ENCODE results near the gene CA4.
A peak's percentile ranks its signal among the peaks of the same experiment; 100 is the strongest.

CA4 gene

GRCh38 chr17:60154616-60155426, 5.0 kb downstream of the CA4 start:
- peak in 15 of 56 donors; percentile 8 to 53 (median 16) for DNase-seq

GRCh38 chr17:60155427-60155814, 5.6 kb downstream of the CA4 start:
- no peak for DNase-seq

- DNase-seq: no peak
Measured at GRCh38 chr17:60155815-60156214, 6.0 kb downstream of the CA4 start.

GRCh38 chr17:60156746-60157145, 7.0 kb downstream of the CA4 start:
- DNase-seq: no peak

GRCh38 chr17:60157487-60158040, 7.8 kb downstream of the CA4 start:
- DNase-seq: no peak

GRCh38 chr17:60158751-60159478, 9.1 kb downstream of the CA4 start:
- DNase-seq: no peak

- DNase-seq: no peak
Measured at GRCh38 chr17:60159479-60159866, 9.7 kb downstream of the CA4 start.

GRCh38 chr17:60160829-60161501, 11.2 kb downstream of the CA4 start:
- DNase-seq: no peak

- DNase-seq: peak in 4 of 56 donors; percentile 5 to 36 (median 17)
Measured at GRCh38 chr17:60161598-60162330, 12.0 kb downstream of the CA4 start.

GRCh38 chr17:60163108-60163784, 13.5 kb downstream of the CA4 start:
- no peak for DNase-seq

- DNase-seq: no peak
Measured at GRCh38 chr17:60164164-60164563, 14.4 kb downstream of the CA4 start.

GRCh38 chr17:60164697-60165096, 14.9 kb downstream of the CA4 start:
- no peak for DNase-seq

GRCh38 chr17:60165223-60165622, 15.4 kb downstream of the CA4 start:
- no peak for DNase-seq

- DNase-seq: no peak
Measured at GRCh38 chr17:60165971-60166370, 16.2 kb downstream of the CA4 start.

- DNase-seq: no peak
Measured at GRCh38 chr17:60167065-60167741, 17.4 kb downstream of the CA4 start.

GRCh38 chr17:60168654-60169053, 18.9 kb downstream of the CA4 start:
- no peak for DNase-seq

- DNase-seq: peak in 5 of 56 donors; percentile 11 to 45 (median 15)
Measured at GRCh38 chr17:60169921-60170817, 20.4 kb downstream of the CA4 start.

- DNase-seq: peak in 42 of 56 donors; percentile 9 to 74 (median 44)
Measured at GRCh38 chr17:60170835-60171752, 21.3 kb downstream of the CA4 start.
